ENCODE results near the gene SF3A1. TPM values are rescaled to one million over a fixed set of nuclear protein-coding genes. Genes with fewer than 3 reads are reported as not detected.

SF3A1 gene
- total RNA-seq, 1 experiment from 2014 or later: 182 TPM

- BruUV-seq (replicated peaks): no TSS peak
- Mint-ChIP-seq H3K4me1 (ENCODE audit: low read depth, unreplicated experiment) (no peaks in the 10 kb centered on the region), H3K4me3 (ENCODE audit: unreplicated experiment) (no peak overlapping the region), H3K27me3 (ENCODE audit: insufficient read depth, unreplicated experiment) (no peaks in the 10 kb centered on the region), H3K36me3 (ENCODE audit: insufficient read depth, unreplicated experiment) (peaks cover 14% of the 10 kb centered on the region), H3K9me3 (ENCODE audit: unreplicated experiment) (no peaks in the 10 kb centered on the region), H3K27ac (ENCODE audit: unreplicated experiment) (no peak overlapping the region)
- Histone ChIP-seq H3K27me3 (replicated peaks; ENCODE audit: control insufficient read depth, insufficient read depth, low read length) (no peaks in the 10 kb centered on the region), H3K9me3 (no peaks in the 10 kb centered on the region), H3K36me3 (ENCODE audit: control insufficient read depth, insufficient read depth, low read length) (no peaks in the 10 kb centered on the region; the same call in 1 of the 2 replicates), H3K4me3 (ENCODE audit: low read depth, low read length) (no peak overlapping the region), H3K4me1 (no peaks in the 10 kb centered on the region)
- ChIA-PET CTCF (no interaction called here), POLR2A (interaction anchor here (0.5 kb wide), 1 partner anchor 12 kb away, joined by 5 read pairs; no protein-coding TSS in a partner anchor)
- TF ChIP-seq CTCF (IDR thresholded peaks at IDR 0.05; ENCODE audit: insufficient read depth in 1 of 2, low read depth in 1 of 2, low read length in 1 of 2, severe bottlenecking in 1 of 2, unreplicated experiment in 1 of 2): no peak
- intact Hi-C loops (cut with micrococcal nuclease; ENCODE audit: unreplicated experiment): no loop called here
- DNase-seq: no peak
Observed at GRCh38 chr22:30370641-30371230, 14.0 kb upstream of the SF3A1 start.

- Mint-ChIP-seq H3K9me3 (ENCODE audit: unreplicated experiment) (no peaks in the 10 kb centered on the region), H3K4me3 (ENCODE audit: unreplicated experiment) (no peak overlapping the region), H3K27ac (ENCODE audit: unreplicated experiment) (no peak overlapping the region), H3K27me3 (ENCODE audit: insufficient read depth, unreplicated experiment) (no peaks in the 10 kb centered on the region), H3K4me1 (ENCODE audit: low read depth, unreplicated experiment) (no peaks in the 10 kb centered on the region), H3K36me3 (ENCODE audit: insufficient read depth, unreplicated experiment) (peaks cover 14% of the 10 kb centered on the region)
- ChIA-PET CTCF (interaction anchor here (1.0 kb wide), 2 partner anchors 19 to 42 kb away, joined by 3 to 4 read pairs; partner anchors contain the start of genes RNF215 and TBC1D10A), POLR2A (interaction anchor here (0.6 kb wide), 1 partner anchor 251 kb away, joined by 4 read pairs; no protein-coding TSS in a partner anchor)
- Histone ChIP-seq H3K4me3 (ENCODE audit: low read depth, low read length) (no peak overlapping the region), H3K27me3 (replicated peaks; ENCODE audit: control insufficient read depth, insufficient read depth, low read length) (no peaks in the 10 kb centered on the region), H3K9me3 (no peaks in the 10 kb centered on the region), H3K36me3 (ENCODE audit: control insufficient read depth, insufficient read depth, low read length) (no peaks in the 10 kb centered on the region; the same call in 1 of the 2 replicates), H3K4me1 (no peaks in the 10 kb centered on the region)
- DNase-seq: no peak
- intact Hi-C loops (cut with micrococcal nuclease; ENCODE audit: unreplicated experiment): no loop called here
- no peak for TF ChIP-seq CTCF (IDR thresholded peaks at IDR 0.05; ENCODE audit: insufficient read depth in 1 of 2, low read depth in 1 of 2, low read length in 1 of 2, severe bottlenecking in 1 of 2, unreplicated experiment in 1 of 2)
- BruUV-seq (replicated peaks): no TSS peak
Observed at GRCh38 chr22:30368420-30368819, 11.7 kb upstream of the SF3A1 start.

GRCh38 chr22:30365891-30366290 is 9.2 kb upstream of the SF3A1 start:
- intact Hi-C loops (cut with micrococcal nuclease; ENCODE audit: unreplicated experiment): no loop called here
- H3K9me3 Mint-ChIP-seq (ENCODE audit: unreplicated experiment): no peaks in the 10 kb centered on the region
- H3K4me3 Mint-ChIP-seq (ENCODE audit: unreplicated experiment): no peak overlapping the region
- peaks cover 6% of the 10 kb centered on the region for H3K36me3 Mint-ChIP-seq (ENCODE audit: insufficient read depth, unreplicated experiment)
- H3K4me1 Mint-ChIP-seq (ENCODE audit: low read depth, unreplicated experiment): peaks cover 5% of the 10 kb centered on the region
- POLR2A ChIA-PET: no interaction called here
- Histone ChIP-seq H3K4me1 (no peaks in the 10 kb centered on the region), H3K36me3 (ENCODE audit: control insufficient read depth, insufficient read depth, low read length) (no peaks in the 10 kb centered on the region; the same call in 1 of the 2 replicates), H3K27me3 (replicated peaks; ENCODE audit: control insufficient read depth, insufficient read depth, low read length) (no peaks in the 10 kb centered on the region), H3K4me3 (ENCODE audit: low read depth, low read length) (no peak overlapping the region), H3K9me3 (no peaks in the 10 kb centered on the region)
- no peaks in the 10 kb centered on the region for H3K27me3 Mint-ChIP-seq (ENCODE audit: insufficient read depth, unreplicated experiment)
- DNase-seq: no peak
- CTCF ChIA-PET: no interaction called here
- TF ChIP-seq CTCF (IDR thresholded peaks at IDR 0.05; ENCODE audit: insufficient read depth in 1 of 2, low read depth in 1 of 2, low read length in 1 of 2, severe bottlenecking in 1 of 2, unreplicated experiment in 1 of 2): no peak
- no peak overlapping the region for H3K27ac Mint-ChIP-seq (ENCODE audit: unreplicated experiment)
- no TSS peak for BruUV-seq (replicated peaks)

All from Caco-2 (cell line).